Measurements from ENCODE around the gene DMAC2.

DNA sequence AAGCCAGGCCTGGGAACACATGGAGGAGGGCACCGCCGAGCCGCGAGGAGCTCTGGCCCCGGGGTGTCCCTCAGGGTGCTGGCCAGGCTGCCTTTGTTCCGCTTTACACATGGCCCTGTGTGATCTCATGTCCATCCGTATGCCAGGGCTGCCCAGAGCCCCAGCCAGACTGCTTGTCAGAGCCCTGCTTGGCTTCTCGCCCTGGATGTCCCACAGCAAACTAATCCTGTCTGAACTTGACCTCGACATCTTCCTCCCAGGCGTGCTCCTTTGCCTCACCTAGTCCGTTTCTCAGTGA is 27.8 kb downstream of the DMAC2 start:
- TF ChIP-seq, protein P1, sequence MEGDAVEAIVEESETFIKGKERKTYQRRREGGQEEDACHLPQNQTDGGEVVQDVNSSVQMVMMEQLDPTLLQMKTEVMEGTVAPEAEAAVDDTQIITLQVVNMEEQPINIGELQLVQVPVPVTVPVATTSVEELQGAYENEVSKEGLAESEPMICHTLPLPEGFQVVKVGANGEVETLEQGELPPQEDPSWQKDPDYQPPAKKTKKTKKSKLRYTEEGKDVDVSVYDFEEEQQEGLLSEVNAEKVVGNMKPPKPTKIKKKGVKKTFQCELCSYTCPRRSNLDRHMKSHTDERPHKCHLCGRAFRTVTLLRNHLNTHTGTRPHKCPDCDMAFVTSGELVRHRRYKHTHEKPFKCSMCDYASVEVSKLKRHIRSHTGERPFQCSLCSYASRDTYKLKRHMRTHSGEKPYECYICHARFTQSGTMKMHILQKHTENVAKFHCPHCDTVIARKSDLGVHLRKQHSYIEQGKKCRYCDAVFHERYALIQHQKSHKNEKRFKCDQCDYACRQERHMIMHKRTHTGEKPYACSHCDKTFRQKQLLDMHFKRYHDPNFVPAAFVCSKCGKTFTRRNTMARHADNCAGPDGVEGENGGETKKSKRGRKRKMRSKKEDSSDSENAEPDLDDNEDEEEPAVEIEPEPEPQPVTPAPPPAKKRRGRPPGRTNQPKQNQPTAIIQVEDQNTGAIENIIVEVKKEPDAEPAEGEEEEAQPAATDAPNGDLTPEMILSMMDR (IDR thresholded peaks at IDR 0.05): no peak
- TF ChIP-seq POLR2A (IDR thresholded peaks at IDR 0.05): no peak
- TF ChIP-seq EP300 (IDR thresholded peaks at IDR 0.05): no peak
